Heart left ventricle (tissue), 13 donors: ENCODE data around the gene FABP3.

Experiments used
- CTCF ChIP-seq, 12 donors: fragments of 200-600 bp; sonication (generic) in 4 of 12; IDR thresholded peaks; one replicate each; pipeline versions ENCODE4 v1.5.0 to v1.8.0; 2018 to 2022; ENCODE audit warnings: antibody characterized with exemption in 12 of 12, mild to moderate bottlenecking in 5 of 12
- POLR2A ChIP-seq, 2 donors: fragments of 450-650 bp; IDR thresholded peaks; one replicate each; pipeline ENCODE4 v1.6.1; 2017; ENCODE audit warnings: antibody characterized with exemption in 2 of 2, mild to moderate bottlenecking in 2 of 2, moderate library complexity in 2 of 2
- donor health status: ischemic (EF 13 %, LVEDD 7.1; RV severe dilation, severe dysfunction).
- donor health status: DM: no; HTN: yes; CAD: no.
- donor health status: DM: no; HTN: no; CAD: no.
- donor health status: ischemic (EF 25% LVEDD 6.9; RV normal size, moderate dysfunction).
- donor health status: ischemic (EF 25% LVEDD 5.7; RV mildly dilated, moderate dysfunction).
- donor health status: ischemic (EF 35%, LVEDD 5.7; RV mildly dilated, moderate dysfunction).
- donor health status: nonischemic (EF 11% LVEDD 7.7; RV severe dilation, severe dysfunction).
- donor health status: DM: yes; HTN: yes; CAD: no.
- donor health status: PGD.
- donor health status: ischemic (EF 29% LVEDD 5.4; RV normal size, mild dysfunction).
- donor health status: nonischemic (EF 23%, LVEDD 6.1; RV moderate dilation, normal function).

GRCh38 chr1:31354283-31354682 lies 18.6 kb downstream of the FABP3 start:
- TF ChIP-seq POLR2A (IDR thresholded peaks at IDR 0.05) = no peak
- TF ChIP-seq CTCF (IDR thresholded peaks at IDR 0.05) = no peak
